NCI-H460 (cell line): ENCODE results near the gene GSN. TPM values are rescaled to one million over a fixed set of nuclear protein-coding genes. Genes with fewer than 3 reads are reported as not detected.

Experiments
- DNase-seq: peaks from one replicate; pipeline ENCODE4 v3.0.0-alpha.2; 2016; ENCODE audit warnings: low read depth; ENCODE audit errors: extremely low read depth
- total RNA-seq: library from RNA; depleted of rRNA; stranded (reverse); fragments of >200 nt; shearing (Covaris generic); gene quantifications from 2 replicates; pipeline ENCODE4 v1.2.3, GENCODE V29; 2014

The GSN gene
- total RNA-seq, 1 experiment from 2014 or later, result 15.5 TPM

DNA sequence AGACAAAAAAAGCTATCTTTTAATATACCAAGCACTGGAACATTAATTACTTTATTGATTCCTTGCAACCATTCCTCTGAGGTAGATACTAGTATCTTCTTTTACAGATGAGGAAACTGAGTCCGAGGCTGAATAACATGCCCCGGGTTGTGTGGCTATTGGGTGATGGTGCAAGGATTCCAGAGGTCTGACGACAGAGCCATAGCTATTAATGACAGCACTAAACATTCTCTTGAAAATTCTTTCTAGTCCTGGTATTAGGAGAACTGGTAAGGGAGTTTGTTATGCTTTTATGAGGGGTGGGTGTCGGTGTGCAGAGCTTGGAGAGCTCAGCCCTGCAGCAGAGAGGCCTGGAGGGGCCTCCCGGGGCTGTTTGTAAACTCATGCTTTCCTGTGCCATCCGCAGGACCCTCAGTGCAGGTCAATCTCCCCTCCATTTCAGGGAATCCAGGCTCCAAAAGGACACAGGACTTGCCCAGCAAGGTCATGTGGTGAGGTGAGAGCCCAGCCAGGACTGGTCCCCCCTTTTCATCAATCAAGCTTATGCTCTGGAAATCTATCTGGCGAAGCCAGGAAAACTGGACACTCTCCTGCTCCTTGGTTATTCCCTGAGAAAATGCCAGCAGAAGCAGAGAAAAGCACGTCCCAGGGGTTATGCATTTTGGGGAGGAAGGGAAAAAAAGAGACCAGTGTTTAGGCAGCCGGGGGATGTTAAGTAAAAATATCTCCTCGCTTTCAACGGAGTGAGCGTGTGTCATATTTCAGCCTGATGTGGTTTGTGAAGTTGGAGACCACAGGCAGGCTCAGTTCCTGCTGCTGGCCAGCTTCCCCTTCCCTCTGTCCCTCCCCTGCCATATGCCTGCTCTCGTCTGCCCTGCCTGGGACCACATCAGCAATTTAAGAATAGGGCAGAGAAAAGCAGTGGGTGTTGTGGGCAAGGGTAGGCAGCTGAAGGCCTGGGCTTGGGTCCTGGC is 3.7 kb downstream of the GSN start:
- DNase-seq, result no peak

DNA sequence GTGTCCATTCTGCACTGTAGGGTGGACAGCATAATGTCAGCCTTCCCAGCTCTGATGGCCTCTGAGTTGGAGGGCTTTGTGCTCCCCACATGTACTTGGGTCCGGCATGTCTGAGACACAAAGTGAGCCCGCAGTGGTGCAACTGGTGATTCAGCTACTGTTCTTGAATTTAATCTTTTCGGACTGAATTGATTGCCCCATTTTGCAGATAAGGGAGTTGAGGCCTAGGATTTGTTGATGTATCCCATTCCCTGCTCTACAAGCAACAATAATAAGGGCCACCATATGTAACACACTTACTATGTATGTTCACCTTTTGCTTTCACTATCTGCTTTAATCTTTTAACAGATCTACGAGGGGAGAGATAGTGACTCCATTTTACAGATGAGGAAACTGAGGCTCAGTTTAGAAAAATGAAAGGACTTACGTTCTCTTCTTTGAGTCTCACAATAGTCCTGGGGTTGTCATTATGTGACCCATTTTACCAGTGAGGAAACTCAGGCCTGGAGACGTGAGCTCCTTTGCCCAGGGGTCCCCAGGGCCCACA is 4.5 kb downstream of the GSN start:
- no peak for DNase-seq

DNA sequence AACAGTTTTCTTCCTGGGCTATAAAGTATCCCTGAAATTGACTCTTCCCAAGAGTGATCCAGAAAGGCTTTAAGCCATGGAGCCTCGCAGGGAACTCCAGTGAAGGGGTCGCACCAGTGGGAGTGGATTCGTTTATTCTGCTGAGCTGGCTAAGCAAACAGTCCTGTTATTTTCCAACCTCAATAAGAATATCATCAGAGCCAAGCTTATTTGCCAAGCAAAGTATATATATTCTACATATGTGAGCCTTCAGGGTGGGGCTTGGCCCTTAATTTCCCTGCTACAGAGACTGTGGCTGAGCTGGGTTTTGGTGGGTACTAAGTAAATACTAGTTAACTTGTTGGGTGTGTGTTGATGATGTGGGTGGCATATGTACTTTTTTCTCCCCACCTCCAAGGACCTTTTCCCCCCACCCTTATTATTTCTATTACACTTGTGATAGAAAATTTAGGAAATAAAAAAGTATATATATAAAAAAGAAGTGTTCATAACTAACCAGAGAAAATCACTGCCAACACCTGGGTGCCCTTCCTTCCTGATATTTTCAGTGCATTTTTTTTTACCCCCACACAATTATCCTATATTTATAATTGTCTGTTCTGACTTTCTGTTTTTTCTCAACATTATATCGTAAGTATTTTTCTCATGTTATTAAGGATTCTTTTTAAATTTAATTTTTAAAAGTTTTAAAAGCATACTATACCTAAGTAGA is 5.3 kb downstream of the GSN start:
- no peak for DNase-seq

DNA sequence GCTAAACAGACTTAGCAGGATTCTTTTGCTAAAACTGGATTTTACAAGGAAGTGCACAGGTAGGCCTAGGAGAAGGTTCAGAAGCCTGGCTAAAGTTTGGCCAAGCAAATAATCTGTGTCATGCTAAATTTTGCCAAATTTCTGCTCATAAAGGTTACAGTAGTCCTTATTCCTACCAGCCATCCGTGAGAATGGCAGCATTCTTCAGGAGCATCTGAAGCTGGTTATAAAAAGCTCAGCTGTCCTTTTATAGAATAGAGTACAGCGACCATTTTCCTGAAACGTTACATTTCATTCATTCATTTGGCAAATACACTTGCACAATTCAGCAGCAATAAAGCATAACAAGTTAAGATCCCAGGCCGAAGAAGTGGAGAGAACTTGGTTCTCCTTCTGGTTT is 6.9 kb downstream of the GSN start:
- DNase-seq, result no peak

DNA sequence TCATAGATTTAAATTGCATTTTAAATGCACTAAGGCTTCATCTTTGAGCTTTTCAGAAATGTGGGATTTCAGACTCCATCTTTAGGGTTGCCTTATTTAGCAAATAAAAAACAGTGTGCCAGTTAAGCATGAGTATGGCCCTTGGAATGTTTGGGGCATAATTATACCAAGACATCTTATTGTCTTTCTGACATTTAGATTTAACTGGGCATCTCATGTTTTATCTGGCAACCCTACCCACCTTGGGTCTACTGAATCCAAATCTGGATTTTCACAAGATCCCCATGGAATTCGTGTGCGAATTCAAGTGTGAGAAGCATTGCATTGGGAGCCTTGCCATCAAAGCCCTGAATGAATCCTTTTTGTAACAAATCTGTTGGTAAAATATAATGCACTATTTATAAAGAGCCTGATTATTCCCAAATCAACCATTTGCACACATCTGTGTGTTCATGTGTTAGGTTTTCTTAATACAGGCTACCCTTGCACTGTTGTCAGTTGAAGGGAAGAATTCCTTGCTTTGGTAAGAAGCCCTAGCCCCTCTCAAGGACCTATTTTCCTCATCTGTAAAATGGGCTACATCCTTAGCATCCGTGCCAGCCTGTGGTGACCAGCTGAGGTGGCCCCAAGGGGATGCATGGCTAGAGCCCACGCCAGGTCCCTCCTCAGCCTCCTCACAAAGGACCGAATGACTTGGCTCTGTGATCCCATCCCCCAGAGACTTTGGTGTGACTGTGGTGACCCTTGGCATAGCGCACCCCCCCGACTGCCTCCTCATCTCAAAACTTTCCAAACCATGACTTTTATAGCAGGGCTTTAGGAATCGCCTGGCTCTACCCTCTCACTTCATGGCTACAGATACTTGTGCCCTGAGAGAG is 8.1 kb downstream of the GSN start:
- DNase-seq, result no peak

DNA sequence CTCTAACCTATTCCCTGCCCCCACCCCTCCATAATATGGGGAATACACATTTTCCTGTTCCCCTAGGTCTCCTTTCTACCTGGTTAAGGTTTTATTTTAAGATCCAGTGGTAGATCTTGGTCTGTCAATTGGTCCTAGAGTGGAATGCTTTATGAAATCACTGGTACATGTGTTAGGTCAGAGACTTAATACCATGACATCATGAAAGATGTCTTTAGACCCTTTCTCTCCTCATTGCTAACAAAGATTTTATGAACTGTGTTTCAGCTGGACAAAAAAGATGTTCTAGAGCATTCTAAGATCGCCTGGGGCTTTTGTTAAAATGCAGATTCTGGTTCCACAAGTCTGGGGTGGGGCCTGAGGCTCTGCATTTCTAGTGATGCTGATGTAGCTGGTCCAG is 9.1 kb downstream of the GSN start:
- DNase-seq, result no peak

DNA sequence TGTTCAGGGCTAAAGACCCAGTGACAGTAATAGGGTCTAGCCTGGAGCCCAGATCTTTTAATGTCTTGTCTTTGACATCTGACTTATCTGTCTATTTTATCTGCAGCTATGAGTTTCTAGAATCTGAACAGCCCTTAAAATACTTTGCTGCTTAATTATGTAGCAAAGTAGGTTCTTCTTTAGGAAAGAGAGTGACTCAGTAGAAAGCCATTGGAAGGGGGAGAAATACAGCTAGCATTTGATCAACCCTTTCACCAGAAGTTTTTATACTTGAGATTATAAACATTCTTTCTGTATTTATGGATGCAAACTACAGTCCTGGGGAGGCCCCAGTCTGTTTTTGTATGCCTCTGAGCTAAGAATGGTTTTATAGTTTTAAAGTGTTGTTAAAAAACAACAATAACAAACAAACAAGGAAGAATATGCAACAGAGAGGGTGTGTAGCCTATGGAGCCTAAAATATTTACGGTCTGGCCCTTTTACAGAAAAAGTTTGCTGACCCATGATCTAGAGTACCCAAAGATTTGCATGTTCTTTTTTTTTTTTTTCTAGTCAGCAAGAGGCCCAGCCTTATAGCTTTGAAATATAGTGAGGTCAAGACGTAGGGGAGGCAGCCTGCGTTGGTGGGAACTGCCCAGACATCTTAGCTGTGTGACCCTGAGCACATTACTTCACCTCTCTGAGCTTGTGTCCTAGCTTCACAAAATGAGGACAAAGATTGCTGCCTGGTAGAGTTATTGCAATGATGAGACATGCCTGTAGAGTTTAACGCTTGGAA is 9.7 kb downstream of the GSN start:
- no peak for DNase-seq

DNA sequence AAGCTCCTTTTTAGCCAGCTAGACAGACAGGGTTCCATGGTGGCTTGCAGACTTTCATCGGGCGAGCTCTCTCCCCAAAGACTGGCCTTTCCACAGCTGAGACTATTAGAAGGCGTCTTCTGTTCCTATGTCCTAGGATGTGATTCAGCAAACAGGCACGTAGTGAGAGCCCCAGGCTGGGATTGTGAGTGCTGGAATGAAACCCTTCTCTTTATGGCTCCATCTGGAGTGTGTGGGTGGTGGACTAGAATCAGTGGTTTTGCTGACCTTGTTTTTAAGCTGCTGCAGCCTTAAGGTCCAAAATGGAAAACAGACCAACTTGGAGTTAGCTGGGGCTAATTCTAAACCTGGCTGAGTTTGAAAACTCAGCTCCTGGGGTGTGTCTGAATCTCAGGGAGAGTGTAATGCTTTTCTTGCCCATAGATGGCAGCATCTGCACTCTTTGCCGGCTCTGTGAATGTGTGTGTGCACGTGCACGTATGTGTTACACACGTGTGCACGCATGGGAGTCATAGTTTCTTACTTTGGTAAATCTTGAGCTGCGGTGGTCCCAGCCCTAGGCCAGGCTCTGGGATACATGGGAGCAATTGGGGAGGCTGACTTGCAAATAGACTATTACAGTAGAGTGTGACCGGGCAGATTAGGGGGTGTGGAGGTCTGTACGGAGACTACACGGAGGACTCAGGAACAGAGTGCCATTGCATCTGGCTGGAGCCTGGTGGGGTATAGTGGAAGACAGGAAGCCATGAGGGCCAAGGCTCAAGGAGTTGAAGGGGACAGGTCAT is 10.7 kb downstream of the GSN start:
- DNase-seq, result peak; percentile 70

DNA sequence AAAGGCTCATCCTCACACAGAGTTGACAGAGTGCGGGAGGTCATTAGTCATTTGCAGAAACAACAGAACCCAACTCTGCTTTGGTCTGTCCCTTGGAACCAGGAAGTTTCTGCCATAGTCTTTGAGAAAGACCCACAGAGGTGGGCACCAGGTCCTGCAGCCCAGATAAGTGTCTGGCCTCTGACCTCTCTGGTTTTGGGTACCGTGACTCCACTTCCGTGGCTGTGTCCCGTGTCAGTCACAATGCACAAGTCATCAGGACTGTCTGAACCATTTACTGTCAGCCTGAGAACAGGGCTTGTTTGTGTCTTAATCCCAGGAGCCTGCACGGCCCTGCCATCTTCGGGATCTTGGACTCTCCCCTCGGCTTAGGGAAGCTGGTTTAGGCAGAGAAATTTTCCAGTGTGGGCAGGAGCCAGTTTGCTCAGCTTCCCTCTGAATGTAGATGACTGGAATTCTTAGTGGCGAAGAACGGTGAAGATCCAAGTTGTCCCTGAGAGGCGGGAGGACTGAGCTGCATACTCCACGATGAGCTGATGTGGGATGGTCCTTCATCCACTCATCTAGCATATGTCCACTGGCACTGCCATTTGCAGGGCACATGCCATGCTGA is 11.9 kb downstream of the GSN start:
- no peak for DNase-seq

DNA sequence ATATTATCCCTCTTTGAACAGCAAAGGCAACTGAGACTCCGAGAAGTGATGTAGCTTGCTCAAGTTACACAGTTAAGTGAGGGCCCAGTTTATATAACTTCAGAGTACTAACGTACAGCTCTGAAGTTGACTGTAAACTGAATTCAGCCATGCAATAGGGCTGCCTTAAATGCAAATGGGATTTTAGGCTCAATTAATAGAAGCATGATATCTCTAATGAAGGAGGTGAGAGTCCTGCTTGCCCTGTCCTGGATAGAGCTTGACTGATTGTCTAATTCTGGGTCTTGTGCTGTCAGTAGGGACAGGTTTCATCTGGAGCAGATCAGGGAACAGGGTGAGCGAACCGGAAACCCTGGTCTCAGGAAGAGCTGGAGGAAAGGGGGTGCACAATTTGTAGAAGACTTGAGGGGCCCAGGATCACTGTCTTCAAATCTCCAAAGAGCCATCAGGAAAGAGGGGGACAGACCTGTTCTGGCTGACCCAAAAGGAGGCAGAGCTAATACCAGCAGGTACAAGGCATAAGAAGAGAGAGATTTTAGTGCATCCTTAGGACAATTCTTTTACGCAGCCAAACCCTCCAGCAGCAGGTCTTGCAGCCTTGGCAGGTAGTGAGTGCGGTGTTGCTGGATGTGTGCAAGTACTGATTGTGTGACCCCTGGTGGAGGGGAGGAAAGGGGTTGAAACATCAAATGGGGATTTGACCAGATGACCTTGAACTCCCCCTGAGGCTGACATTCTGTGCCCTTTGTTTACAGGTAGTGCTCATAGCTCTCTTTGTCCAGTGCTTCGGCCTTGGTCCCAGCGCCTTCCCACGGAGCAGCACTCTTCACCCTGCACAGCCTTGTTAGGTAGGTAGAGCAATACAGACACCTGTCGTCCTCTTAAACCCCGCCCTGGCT is 13.0 kb downstream of the GSN start:
- DNase-seq, result no peak

DNA sequence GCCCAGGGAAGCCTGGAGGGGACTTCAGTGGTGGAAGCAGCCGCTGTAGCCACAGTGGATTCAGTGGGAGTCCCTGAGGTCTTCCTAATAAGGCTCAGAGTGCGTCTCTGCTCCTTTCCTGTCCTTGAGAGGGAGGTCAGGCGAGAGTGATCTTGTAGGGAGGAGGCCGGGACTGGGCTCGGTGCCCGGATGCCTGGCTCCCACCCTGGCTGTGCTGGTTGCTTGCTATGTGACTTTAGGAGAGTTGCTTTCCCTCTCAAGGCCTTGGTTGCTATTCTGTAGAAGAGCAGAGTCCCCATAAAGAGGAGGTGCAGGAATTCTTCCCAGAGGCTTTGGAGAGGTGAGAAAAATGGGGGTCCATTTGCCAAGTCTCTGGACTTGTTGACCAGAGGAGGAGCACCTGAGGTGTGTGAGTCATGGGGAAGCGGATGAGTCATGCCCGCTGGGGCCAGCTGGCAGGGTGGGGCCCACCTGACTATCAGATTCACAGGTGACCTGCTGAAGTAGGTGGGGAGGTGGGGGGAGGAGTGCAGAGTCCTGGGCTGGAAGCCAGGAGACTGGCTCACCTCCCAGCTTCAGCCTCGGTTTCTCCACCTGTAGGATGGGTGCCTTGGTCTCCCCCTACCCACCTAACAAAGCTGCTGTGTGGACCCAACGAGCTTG is 13.8 kb downstream of the GSN start:
- no peak for DNase-seq

DNA sequence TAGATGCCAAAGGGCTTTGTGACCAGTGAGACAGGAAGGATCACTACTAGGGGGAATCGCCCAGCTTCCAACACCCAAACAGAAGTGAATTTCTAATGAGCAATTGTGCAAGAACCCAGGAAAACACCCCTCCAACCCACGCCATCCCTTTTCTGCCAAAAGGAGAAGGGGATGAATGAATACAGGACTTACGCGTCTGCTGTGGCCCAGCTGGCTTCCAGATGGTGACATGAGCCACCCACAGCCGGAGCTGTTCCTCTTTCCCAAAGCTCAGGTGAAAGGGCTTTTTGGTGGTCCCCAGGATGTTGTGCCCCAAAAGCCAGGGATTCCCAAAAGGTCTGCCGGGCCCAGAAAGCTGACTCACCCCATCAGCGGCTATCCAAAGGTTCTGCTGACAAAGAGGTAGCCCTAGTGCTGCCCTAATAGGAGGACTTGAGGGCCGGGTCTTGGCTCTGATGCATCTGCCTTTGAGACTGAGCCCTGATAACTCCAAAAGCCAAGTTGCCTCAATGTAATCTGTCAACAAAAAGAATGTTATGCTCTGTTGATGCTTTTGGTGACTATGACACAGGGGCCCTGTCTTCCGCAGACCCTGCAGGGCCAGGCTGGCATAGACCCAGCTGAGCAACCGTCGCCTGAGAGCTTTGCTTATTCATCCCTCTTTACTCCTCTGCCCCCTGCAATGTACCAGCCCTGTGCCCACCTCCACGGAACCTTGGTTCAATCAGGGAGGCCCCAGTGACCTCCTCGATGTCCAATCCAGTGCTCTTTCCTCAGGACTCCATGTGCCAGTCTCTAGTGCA is 14.5 kb downstream of the GSN start:
- no peak for DNase-seq

DNA sequence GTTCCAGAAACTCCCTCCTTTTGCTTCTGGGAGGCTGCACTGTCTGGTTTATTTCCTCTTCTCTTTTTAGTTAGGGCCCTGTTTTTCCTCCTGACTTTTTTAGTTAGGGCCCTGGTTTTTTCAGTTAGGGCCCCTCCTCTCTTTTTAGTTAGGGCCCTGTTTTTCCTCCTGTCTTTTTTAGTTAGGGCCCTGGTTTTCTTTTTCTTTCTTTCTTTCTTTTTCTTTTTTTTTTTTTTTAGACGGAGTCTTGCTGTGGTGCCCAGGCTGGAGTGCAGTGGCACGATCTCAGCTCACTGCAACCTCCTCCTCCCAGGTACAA is 15.1 kb downstream of the GSN start:
- DNase-seq, result no peak

DNA sequence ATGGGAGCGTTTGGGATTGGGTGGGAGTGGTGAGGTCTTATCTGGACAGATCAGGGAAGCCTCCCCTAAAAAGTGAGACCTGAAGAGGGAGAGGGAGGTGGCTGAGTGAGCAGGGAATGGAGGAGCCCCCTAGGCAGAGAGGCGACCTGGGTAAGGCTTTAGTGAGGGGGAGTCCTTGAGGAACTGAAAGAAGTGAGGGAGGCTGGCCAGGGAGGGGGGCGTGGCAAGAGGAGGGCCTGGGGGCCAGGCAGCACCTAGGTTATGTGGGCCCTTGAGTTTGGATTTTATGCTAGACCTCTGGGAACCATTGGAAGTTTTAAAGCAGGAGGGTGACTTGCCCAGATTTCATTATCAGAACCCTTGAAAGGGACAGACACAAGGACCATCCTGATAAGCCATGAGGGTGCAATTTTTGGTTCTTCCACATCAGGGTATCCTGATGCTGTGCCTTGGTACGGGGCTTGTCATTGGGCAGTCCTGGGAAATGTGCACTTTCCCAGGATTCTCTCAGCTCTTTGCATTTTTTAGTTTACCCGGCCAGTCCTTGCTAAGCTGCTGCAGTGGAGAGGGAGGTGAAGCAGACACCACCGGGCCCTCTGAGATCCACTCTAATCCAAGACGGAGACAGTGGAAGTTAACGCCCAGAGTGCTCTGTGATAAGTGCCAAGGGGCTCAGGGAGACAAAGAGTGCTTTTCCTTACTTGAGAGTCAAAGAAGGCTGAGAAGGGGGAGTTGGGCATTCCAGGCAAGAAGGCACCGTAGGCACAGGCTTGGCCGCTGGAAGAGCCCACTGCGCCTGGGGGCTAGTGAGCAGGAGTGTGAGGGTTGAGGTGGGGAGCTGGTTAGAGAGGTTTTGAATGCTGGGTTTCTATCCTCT is 16.1 kb downstream of the GSN start:
- no peak for DNase-seq

DNA sequence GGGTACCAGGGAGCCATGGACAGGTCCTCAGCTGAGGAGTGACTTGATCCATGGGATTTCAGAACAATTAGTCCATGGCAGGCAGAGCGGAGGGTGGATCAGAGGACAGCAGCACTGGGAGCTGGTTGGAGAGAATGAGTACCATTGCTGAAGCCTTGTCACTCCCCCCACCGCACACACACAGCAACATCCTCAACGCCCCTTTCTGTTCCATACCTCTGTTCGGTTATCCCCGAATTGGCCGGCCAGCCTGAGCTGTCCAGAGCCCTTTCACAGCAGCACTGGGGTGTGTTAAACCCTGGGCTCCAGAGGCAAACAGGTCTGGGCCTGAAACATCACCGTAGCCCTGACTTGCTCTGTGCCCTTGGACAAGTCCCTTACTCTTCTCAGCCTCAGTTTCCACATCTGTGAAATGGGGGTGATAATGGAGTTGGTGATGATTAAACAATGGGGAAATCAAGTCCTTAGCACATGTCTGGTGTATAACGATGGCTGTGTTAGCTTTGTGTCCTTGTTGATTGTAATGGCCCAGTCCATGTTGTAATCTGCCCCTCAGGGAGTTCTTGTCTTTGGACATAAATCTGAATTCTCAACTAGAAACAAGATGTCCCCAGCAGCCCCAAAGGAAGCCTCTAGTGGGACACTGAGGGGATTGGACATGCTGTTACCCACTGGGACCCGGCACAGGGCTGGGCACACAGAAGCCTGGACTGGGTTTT is 16.9 kb downstream of the GSN start:
- no peak for DNase-seq
